Thymus (tissue), 11 donors: Measurements from ENCODE around the gene STAU1. TPM values are rescaled to one million over a fixed set of nuclear protein-coding genes. Genes with fewer than 3 reads are reported as not detected.
"Not testable (repeated sequence)": the region's sequence is repeated elsewhere in the genome, so short reads cannot be mapped to it uniquely, and the experiment has no call there.

Source experiments
- DNase-seq, 9 donors: peaks; one replicate each; pipeline ENCODE4 v3.0.0-alpha.2; 2013; ENCODE audit warnings: low spot score in 9 of 9, low read depth in 6 of 9, missing footprints in 1 of 9
- H3K27ac ChIP-seq, 2 donors: one replicate each; pipeline ENCODE4 v1.5.1; 2013; ENCODE audit warnings: control low read depth in 1 of 2, low read depth in 1 of 2, low read length in 1 of 2, mild to moderate bottlenecking in 1 of 2, moderate library complexity in 1 of 2
- H3K27me3 ChIP-seq, 2 donors: one replicate each; pipeline ENCODE4 v1.5.1; 2013; ENCODE audit warnings: low read length in 1 of 2; ENCODE audit not compliant: control insufficient read depth in 2 of 2, insufficient read depth in 1 of 2
- H3K36me3 ChIP-seq, 2 donors: one replicate each; pipeline ENCODE4 v1.5.1; 2013; ENCODE audit warnings: low read length in 1 of 2, mild to moderate bottlenecking in 1 of 2, moderate library complexity in 1 of 2; ENCODE audit not compliant: control insufficient read depth in 2 of 2, insufficient read depth in 2 of 2
- H3K4me1 ChIP-seq, 2 donors: one replicate each; pipeline ENCODE4 v1.5.1; 2013; ENCODE audit warnings: low read length in 2 of 2; ENCODE audit not compliant: control insufficient read depth in 2 of 2, insufficient read depth in 2 of 2
- H3K4me3 ChIP-seq, 2 donors: one replicate each; pipeline ENCODE4 v1.5.1; 2013; ENCODE audit warnings: low read length in 2 of 2, control low read depth in 1 of 2, mild to moderate bottlenecking in 1 of 2
- H3K9me3 ChIP-seq, 2 donors: one replicate each; pipeline ENCODE4 v1.5.1; 2013; ENCODE audit warnings: low read length in 1 of 2, mild to moderate bottlenecking in 1 of 2; ENCODE audit not compliant: control insufficient read depth in 2 of 2, insufficient read depth in 1 of 2
- WGBS: extraction: QIAGEN DNeasy Blood & Tissue Kit; methylation state at CpG from one replicate; pipeline ENCODE4 v1.1.7; 2013; 5-methylcytosine and 5-hydroxymethylcytosine counted together
- polyA plus RNA-seq: library from polyadenylated mRNA; stranded (reverse); fragments of 200-250 nt; gene quantifications from one replicate; pipeline ENCODE4 v1.2.3, GENCODE V29; 2013
- total RNA-seq: library from RNA; stranded (reverse); fragments of 120-200 nt; gene quantifications from one replicate; pipeline ENCODE4 v1.2.4, GENCODE V29; 2013
- donor health status: healthy.

The STAU1 gene
- total and polyA plus RNA-seq, 2 donors: 25.5 to 52.8 TPM

- 97% methylated on average over 5 of the region's 5 CpGs for WGBS
- H3K36me3 ChIP-seq: peaks cover 41 to 58% of the 10 kb centered on the region in 2 donors
Measured at GRCh38 chr20:49146442-49147225, 41.5 kb downstream of the STAU1 start.

GRCh38 chr20:49140834-49141233 lies 47.3 kb downstream of the STAU1 start:
- WGBS: 98% methylated on average over 2 of the region's 2 CpGs
- H3K27ac ChIP-seq: no peak overlapping the region
- peaks cover 21 to 44% of the 10 kb centered on the region in 2 donors for H3K36me3 ChIP-seq

More at GRCh38 chr20:49146442-49147225, 41.5 kb downstream of the STAU1 start:
- no peak for DNase-seq
- Histone ChIP-seq H3K27me3 (no peaks in the 10 kb centered on the region), H3K4me3 (no peak overlapping the region), H3K27ac (no peak overlapping the region), H3K4me1 (no peaks in the 10 kb centered on the region), H3K9me3 (no peaks in the 10 kb centered on the region)

GRCh38 chr20:49140411-49140810 lies 47.7 kb downstream of the STAU1 start:
- H3K9me3 ChIP-seq: no peaks in the 10 kb centered on the region
- no peaks in the 10 kb centered on the region for H3K4me1 ChIP-seq
- no peak overlapping the region for H3K27ac ChIP-seq

More at GRCh38 chr20:49140834-49141233, 47.3 kb downstream of the STAU1 start:
- Histone ChIP-seq H3K27me3 (no peaks in the 10 kb centered on the region), H3K9me3 (no peaks in the 10 kb centered on the region), H3K4me3 (no peak overlapping the region), H3K4me1 (no peaks in the 10 kb centered on the region)
- DNase-seq: no peak

GRCh38 chr20:49138431-49138830 lies 49.7 kb downstream of the STAU1 start:
- no peaks in the 10 kb centered on the region for H3K9me3 ChIP-seq
- no peak for DNase-seq
- H3K27me3 ChIP-seq: no peaks in the 10 kb centered on the region
- no peak overlapping the region for H3K4me3 ChIP-seq
- H3K27ac ChIP-seq: no peak overlapping the region
- peaks cover 24 to 42% of the 10 kb centered on the region in 2 donors for H3K36me3 ChIP-seq
- H3K4me1 ChIP-seq: no peaks in the 10 kb centered on the region

More at GRCh38 chr20:49140411-49140810, 47.7 kb downstream of the STAU1 start:
- peaks cover 19 to 44% of the 10 kb centered on the region in 2 donors for H3K36me3 ChIP-seq
- H3K27me3 ChIP-seq: no peaks in the 10 kb centered on the region
- no peak overlapping the region for H3K4me3 ChIP-seq
- 89% methylated on average over 2 of the region's 2 CpGs for WGBS
- no peak for DNase-seq

- Histone ChIP-seq H3K27me3 (no peaks in the 10 kb centered on the region), H3K4me3 (no peak overlapping the region), H3K36me3 (peaks cover 24 to 44% of the 10 kb centered on the region in 2 donors), H3K9me3 (no peaks in the 10 kb centered on the region), H3K27ac (no peak overlapping the region), H3K4me1 (no peaks in the 10 kb centered on the region)
- DNase-seq: no peak
- 98% methylated on average over 15 of the region's 15 CpGs for WGBS
Measured at GRCh38 chr20:49136817-49137571, 51.1 kb downstream of the STAU1 start.

GRCh38 chr20:49134797-49135196 lies 53.3 kb downstream of the STAU1 start:
- not testable (repeated sequence) for H3K9me3 ChIP-seq, H3K4me3 ChIP-seq, DNase-seq, H3K27ac ChIP-seq, H3K4me1 ChIP-seq, H3K27me3 ChIP-seq
- peaks cover 28 to 58% of the 10 kb centered on the region in 2 donors for H3K36me3 ChIP-seq
- WGBS: 96% methylated on average over 8 of the region's 8 CpGs

- DNase-seq: no peak
- H3K9me3 ChIP-seq: no peaks in the 10 kb centered on the region
- 99% methylated on average over 3 of the region's 3 CpGs for WGBS
- H3K27ac ChIP-seq: peak overlapping the region in 1 of 2 donors; percentile 11
- no peaks in the 10 kb centered on the region for H3K27me3 ChIP-seq
- no peak overlapping the region for H3K4me3 ChIP-seq
- H3K36me3 ChIP-seq: peaks cover 28 to 49% of the 10 kb centered on the region in 2 donors
- H3K4me1 ChIP-seq: no peaks in the 10 kb centered on the region
Measured at GRCh38 chr20:49133571-49133970, 54.6 kb downstream of the STAU1 start.

- Histone ChIP-seq H3K4me1 (no peaks in the 10 kb centered on the region), H3K9me3 (no peaks in the 10 kb centered on the region), H3K27ac (peak overlapping the region in 1 of 2 donors; percentile 11), H3K27me3 (no peaks in the 10 kb centered on the region), H3K36me3 (peaks cover 30 to 47% of the 10 kb centered on the region in 2 donors), H3K4me3 (no peak overlapping the region)
- peak; percentile 32 to 82 (median 55) for DNase-seq
- WGBS: 66% methylated on average over 5 of the region's 5 CpGs
Measured at GRCh38 chr20:49132995-49133478, 55.1 kb downstream of the STAU1 start.

- H3K27ac ChIP-seq: no peak overlapping the region
- H3K27me3 ChIP-seq: no peaks in the 10 kb centered on the region
- H3K4me3 ChIP-seq: no peak overlapping the region
- no peaks in the 10 kb centered on the region for H3K4me1 ChIP-seq
- no peaks in the 10 kb centered on the region for H3K9me3 ChIP-seq
- H3K36me3 ChIP-seq: peaks cover 51 to 55% of the 10 kb centered on the region in 2 donors
- 97% methylated on average over 10 of the region's 10 CpGs for WGBS
- no peak for DNase-seq
Measured at GRCh38 chr20:49123982-49124381, 64.2 kb downstream of the STAU1 start.
